Common myeloid progenitor, CD34-positive (primary cell): ENCODE data around the gene LRP1B.

Experiments
- CTCF ChIA-PET: fragments of 350-600 bp; sonication (Branson Sonifier 250); formaldehyde crosslinking; loops from one replicate; lab custom pipeline; 2021; ENCODE audit warnings: antibody characterized with exemption; lab: Charles Lee
- POLR2A ChIA-PET: fragments of 350-600 bp; sonication (Branson Sonifier 250); formaldehyde crosslinking; loops from one replicate; lab custom pipeline; 2021; ENCODE audit warnings: antibody characterized with exemption; lab: Charles Lee
- DNase-seq, 3 donors: peaks; one replicate each; pipeline versions ENCODE4 v3.0.0 to v3.0.0-alpha.2; 2013
- H3K27ac ChIP-seq, 2 experiments: 1 replicate in 1 of 2; 2 replicates in 1 of 2; pipeline ENCODE4 v1.7.0; 2013; ENCODE audit warnings: inconsistent platforms in 2 of 2, low read length in 2 of 2, mild to moderate bottlenecking in 2 of 2, low read depth in 1 of 2, moderate library complexity in 1 of 2; ENCODE audit not compliant: severe bottlenecking in 2 of 2, insufficient read depth in 1 of 2, poor library complexity in 1 of 2
- H3K27me3 ChIP-seq, 5 experiments: replicated peaks in 2 of 5; 1 replicate in 3 of 5; 2 replicates in 2 of 5; pipeline versions ENCODE4 v1.6.1 to v1.7.0; 2013; ENCODE audit warnings: low read length in 4 of 5, mild to moderate bottlenecking in 2 of 5, moderate library complexity in 2 of 5, inconsistent platforms in 1 of 5; ENCODE audit not compliant: insufficient read depth in 5 of 5, control insufficient read depth in 4 of 5
- H3K36me3 ChIP-seq, 4 experiments: 1 replicate in 2 of 4; 2 replicates in 2 of 4; pipeline versions ENCODE4 v1.6.1 to v1.7.0; 2013; ENCODE audit warnings: low read length in 3 of 4, control low read depth in 1 of 4, mild to moderate bottlenecking in 1 of 4; ENCODE audit not compliant: control insufficient read depth in 4 of 4, insufficient read depth in 4 of 4
- H3K4me1 ChIP-seq, 4 experiments: 1 replicate in 3 of 4; 2 replicates in 1 of 4; pipeline versions ENCODE4 v1.6.1 to v1.7.1; 2013; ENCODE audit warnings: low read length in 3 of 4, mild to moderate bottlenecking in 3 of 4, control low read depth in 1 of 4, inconsistent platforms in 1 of 4, moderate library complexity in 1 of 4; ENCODE audit not compliant: control insufficient read depth in 4 of 4, insufficient read depth in 4 of 4; ENCODE audit errors: control extremely low read depth in 1 of 4
- H3K4me3 ChIP-seq, 7 experiments: 1 replicate in 4 of 7; 2 replicates in 3 of 7; pipeline versions ENCODE4 v1.5.1 to v1.7.0; 2013; ENCODE audit warnings: mild to moderate bottlenecking in 7 of 7, low read length in 6 of 7, moderate library complexity in 6 of 7, inconsistent platforms in 2 of 7, low read depth in 2 of 7, control low read depth in 1 of 7; ENCODE audit not compliant: insufficient read depth in 4 of 7, control insufficient read depth in 1 of 7; ENCODE audit errors: extremely low read depth in 1 of 7
- H3K9me3 ChIP-seq, 5 experiments: 1 replicate in 4 of 5; 2 replicates in 1 of 5; pipeline versions ENCODE4 v1.6.1 to v1.7.1; 2013; ENCODE audit warnings: low read length in 4 of 5, mild to moderate bottlenecking in 2 of 5, inconsistent platforms in 1 of 5, low read depth in 1 of 5, moderate library complexity in 1 of 5; ENCODE audit not compliant: control insufficient read depth in 4 of 5, insufficient read depth in 2 of 5; ENCODE audit errors: control extremely low read depth in 1 of 5
- WGBS: methylation state at CpG from one replicate; pipeline ENCODE4 v1.1.5; 2013; ENCODE audit not compliant: insufficient coverage; 5-methylcytosine and 5-hydroxymethylcytosine counted together

LRP1B gene

GRCh38 chr2:140711867-140712266, 1418.9 kb downstream of the LRP1B start:
- POLR2A ChIA-PET = no interaction called here

GRCh38 chr2:140701726-140702125, 1429.1 kb downstream of the LRP1B start:
- CTCF ChIA-PET = no interaction called here
- no peaks in the 10 kb centered on the region for H3K4me1 ChIP-seq
- no peak overlapping the region for H3K27ac ChIP-seq
- DNase-seq = no peak
- no peaks in the 10 kb centered on the region for H3K36me3 ChIP-seq
- POLR2A ChIA-PET = no interaction called here
- H3K9me3 ChIP-seq = no peaks in the 10 kb centered on the region
- no peak overlapping the region for H3K4me3 ChIP-seq
- 93% methylated on average over 5 of the region's 5 CpGs for WGBS
- no peaks in the 10 kb centered on the region for H3K27me3 ChIP-seq

More at GRCh38 chr2:140711867-140712266, 1418.9 kb downstream of the LRP1B start:
- Histone ChIP-seq H3K9me3 (no peaks in the 10 kb centered on the region), H3K4me3 (no peak overlapping the region), H3K27me3 (no peaks in the 10 kb centered on the region), H3K36me3 (no peaks in the 10 kb centered on the region), H3K4me1 (no peaks in the 10 kb centered on the region), H3K27ac (no peak overlapping the region)
- DNase-seq = no peak
- 100% methylated on average over 3 of the region's 3 CpGs for WGBS
- CTCF ChIA-PET = no interaction called here

DNA sequence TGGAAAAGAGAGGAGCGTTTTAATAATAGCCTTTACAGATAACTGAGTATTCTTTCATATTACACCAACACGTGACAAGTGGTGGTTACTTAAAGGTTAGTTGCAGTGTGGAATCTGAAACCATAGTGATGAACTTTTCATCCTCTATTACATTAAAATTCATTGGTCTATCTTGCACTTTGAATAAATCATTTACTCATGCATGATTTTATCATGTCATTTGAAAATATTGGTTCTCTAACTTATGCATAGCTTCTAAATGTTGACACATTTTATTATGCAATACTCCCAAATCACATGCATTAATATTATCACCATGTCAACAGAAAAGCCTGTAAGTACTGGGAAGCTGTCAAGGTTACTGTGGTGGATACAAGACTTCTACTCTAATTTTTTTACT, 1432.2 kb downstream of the LRP1B start:
- Histone ChIP-seq H3K4me3 (no peak overlapping the region), H3K27ac (no peak overlapping the region), H3K9me3 (no peaks in the 10 kb centered on the region), H3K4me1 (no peaks in the 10 kb centered on the region), H3K36me3 (no peaks in the 10 kb centered on the region), H3K27me3 (no peaks in the 10 kb centered on the region)
- DNase-seq = no peak
- no CpG with 5 or more reads among the region's 2 CpGs for WGBS
- POLR2A ChIA-PET = no interaction called here
- CTCF ChIA-PET = no interaction called here

- Histone ChIP-seq H3K27ac (no peak overlapping the region), H3K9me3 (no peaks in the 10 kb centered on the region), H3K4me1 (no peaks in the 10 kb centered on the region), H3K36me3 (no peaks in the 10 kb centered on the region), H3K27me3 (no peaks in the 10 kb centered on the region), H3K4me3 (no peak overlapping the region)
- POLR2A ChIA-PET = no interaction called here
- DNase-seq = no peak
- WGBS = 100% methylated on average over 3 of the region's 3 CpGs
- CTCF ChIA-PET = no interaction called here
Observed at GRCh38 chr2:140696449-140696848, 1434.4 kb downstream of the LRP1B start.

DNA sequence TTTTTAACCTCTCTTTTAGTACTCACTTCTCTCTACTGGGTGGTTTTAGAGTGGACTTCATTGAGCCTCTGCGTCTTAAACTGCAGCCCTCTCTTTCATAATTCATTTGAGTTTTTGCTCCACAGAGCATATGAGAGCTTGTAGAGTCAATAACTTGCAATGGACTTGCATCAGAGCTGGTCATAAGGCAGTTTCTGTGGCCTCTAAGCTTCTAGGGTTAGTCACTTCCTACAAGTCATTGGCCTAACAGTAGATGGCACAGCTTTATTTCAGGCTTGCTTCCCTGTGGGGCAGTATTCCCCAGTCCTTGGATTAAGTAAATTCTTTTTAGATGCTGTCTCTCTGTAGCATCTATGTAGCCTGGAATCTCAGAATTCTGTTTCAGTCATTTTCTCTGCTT, 1435.7 kb downstream of the LRP1B start:
- Histone ChIP-seq H3K27ac (no peak overlapping the region), H3K4me1 (no peaks in the 10 kb centered on the region), H3K36me3 (no peaks in the 10 kb centered on the region), H3K4me3 (no peak overlapping the region), H3K27me3 (no peaks in the 10 kb centered on the region), H3K9me3 (no peaks in the 10 kb centered on the region)
- no peak for DNase-seq
- WGBS = 100% methylated on average over 1 of the region's 1 CpG
- CTCF ChIA-PET = no interaction called here
- POLR2A ChIA-PET = no interaction called here

DNA sequence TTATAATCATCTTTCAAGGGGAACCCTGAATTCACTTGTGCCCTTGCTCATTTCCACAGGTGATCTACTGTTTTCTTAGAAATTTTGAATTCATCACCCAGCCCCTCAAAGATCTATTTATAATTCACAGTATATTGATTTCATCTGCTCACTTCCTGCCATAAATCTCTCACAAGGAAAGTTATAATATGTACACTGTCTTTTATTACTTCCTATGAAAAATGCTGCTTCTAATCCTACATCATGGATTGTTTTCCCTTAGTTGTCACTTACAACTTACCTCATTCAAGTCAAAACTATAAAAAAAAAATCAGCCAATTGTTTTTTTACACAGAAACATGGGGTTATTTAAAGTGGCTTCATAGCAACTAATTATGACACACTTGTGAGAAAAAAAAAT, 1443.0 kb downstream of the LRP1B start:
- CTCF ChIA-PET = no interaction called here
- H3K4me1 ChIP-seq = no peaks in the 10 kb centered on the region
- POLR2A ChIA-PET = no interaction called here

DNA sequence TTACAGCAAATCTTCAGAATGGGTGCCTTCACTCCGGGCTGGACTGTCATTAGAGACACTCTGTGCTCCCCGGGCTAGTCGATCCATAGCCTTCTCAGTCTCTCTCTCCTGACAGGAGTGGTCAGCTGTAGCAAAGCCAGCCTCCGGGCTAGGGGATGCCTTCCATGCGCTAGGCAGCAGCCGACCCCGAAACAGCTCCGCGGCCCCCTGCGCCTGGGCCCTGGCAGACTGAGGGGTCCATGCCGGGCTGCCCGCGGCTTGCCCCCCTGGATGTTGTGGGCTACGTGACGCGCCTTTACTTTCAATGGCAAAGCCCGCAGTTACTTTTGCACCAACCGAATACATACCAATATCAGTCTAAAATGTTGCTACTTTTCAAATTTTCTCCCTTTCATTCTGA, 1447.2 kb downstream of the LRP1B start:
- Histone ChIP-seq H3K27ac (no peak overlapping the region), H3K4me1 (no peaks in the 10 kb centered on the region), H3K36me3 (no peaks in the 10 kb centered on the region), H3K9me3 (no peaks in the 10 kb centered on the region), H3K4me3 (no peak overlapping the region), H3K27me3 (no peaks in the 10 kb centered on the region)
- ChIA-PET CTCF (no interaction called here), POLR2A (no interaction called here)
- 88% methylated on average over 11 of the region's 18 CpGs for WGBS
- DNase-seq = no peak

More for the DNA sequence above, 1443.0 kb downstream of the LRP1B start:
- Histone ChIP-seq H3K4me3 (no peak overlapping the region), H3K36me3 (no peaks in the 10 kb centered on the region), H3K27ac (no peak overlapping the region), H3K27me3 (no peaks in the 10 kb centered on the region), H3K9me3 (no peaks in the 10 kb centered on the region)
- no peak for DNase-seq
